Osteocyte (in vitro differentiated cells): ENCODE data around the gene ARHGAP6. TPM values are rescaled to one million over a fixed set of nuclear protein-coding genes. Genes with fewer than 3 reads are reported as not detected.

Source experiments
- DNase-seq: peaks from one replicate; pipeline ENCODE4 v3.0.0; 2021; ENCODE audit warnings: mixed read lengths; ENCODE audit not compliant: unreplicated experiment; ENCODE audit errors: extremely low spot score
- H3K27ac Mint-ChIP-seq: one replicate; pipeline ENCODE4 v1.8.0; 2021; ENCODE audit warnings: mild to moderate bottlenecking, mixed read lengths; ENCODE audit not compliant: unreplicated experiment
- H3K27me3 Mint-ChIP-seq: one replicate; pipeline ENCODE4 v1.8.0; 2021; ENCODE audit warnings: mixed read lengths; ENCODE audit not compliant: unreplicated experiment
- H3K36me3 Mint-ChIP-seq: one replicate; pipeline ENCODE4 v1.8.0; 2021; ENCODE audit warnings: mixed read lengths; ENCODE audit not compliant: unreplicated experiment
- H3K4me1 Mint-ChIP-seq: one replicate; pipeline ENCODE4 v1.8.0; 2021; ENCODE audit warnings: mixed read lengths; ENCODE audit not compliant: unreplicated experiment
- H3K4me3 Mint-ChIP-seq: one replicate; pipeline ENCODE4 v1.8.0; 2021; ENCODE audit warnings: mild to moderate bottlenecking, moderate library complexity, mixed read lengths; ENCODE audit not compliant: unreplicated experiment
- H3K9me3 Mint-ChIP-seq: one replicate; pipeline ENCODE4 v1.8.0; 2021; ENCODE audit warnings: mixed read lengths; ENCODE audit not compliant: unreplicated experiment
- CTCF ChIP-seq: fragments of 200-600 bp; sonication (generic); IDR thresholded peaks from 2 replicates; pipeline ENCODE4 v1.5.0; 2021; ENCODE audit warnings: antibody characterized with exemption, mild to moderate bottlenecking, moderate library complexity
- total RNA-seq: library from RNA; stranded (reverse); gene quantifications from 2 replicates; pipeline ENCODE4 v1.2.1, GENCODE V29; 2021

The ARHGAP6 gene
- total RNA-seq, 1 donor from 2014 or later = 3.5 TPM

DNA sequence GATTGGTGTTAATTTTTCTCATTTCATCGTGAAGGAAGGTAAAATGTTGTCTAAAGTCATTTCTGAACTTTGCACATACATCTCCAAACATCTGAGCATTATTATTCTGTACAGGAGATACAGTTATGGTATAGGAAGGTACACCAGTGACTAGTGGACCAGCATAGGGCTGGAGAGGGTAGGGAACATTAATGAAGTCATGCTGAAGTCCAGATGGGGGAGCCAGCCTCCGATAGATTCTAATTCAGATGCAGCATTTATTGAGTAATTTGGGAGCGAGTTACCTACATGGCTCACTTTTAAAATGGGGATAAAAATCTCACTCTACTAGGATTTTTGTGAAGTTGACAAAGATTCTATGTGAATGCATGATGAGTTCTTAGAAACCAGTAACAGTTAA lies 337.6 kb downstream of the ARHGAP6 start:
- Mint-ChIP-seq H3K36me3 (no peaks in the 10 kb centered on the region), H3K27me3 (no peaks in the 10 kb centered on the region), H3K9me3 (peaks cover 2% of the 10 kb centered on the region), H3K4me3 (no peak overlapping the region), H3K27ac (no peak overlapping the region), H3K4me1 (no peaks in the 10 kb centered on the region)
- no peak for DNase-seq
- no peak for TF ChIP-seq CTCF

- DNase-seq = no peak
- H3K9me3 Mint-ChIP-seq = peaks cover 6% of the 10 kb centered on the region
- no peaks in the 10 kb centered on the region for H3K36me3 Mint-ChIP-seq
Observed at GRCh38 chrX:11321986-11322385, 343.7 kb downstream of the ARHGAP6 start.

DNA sequence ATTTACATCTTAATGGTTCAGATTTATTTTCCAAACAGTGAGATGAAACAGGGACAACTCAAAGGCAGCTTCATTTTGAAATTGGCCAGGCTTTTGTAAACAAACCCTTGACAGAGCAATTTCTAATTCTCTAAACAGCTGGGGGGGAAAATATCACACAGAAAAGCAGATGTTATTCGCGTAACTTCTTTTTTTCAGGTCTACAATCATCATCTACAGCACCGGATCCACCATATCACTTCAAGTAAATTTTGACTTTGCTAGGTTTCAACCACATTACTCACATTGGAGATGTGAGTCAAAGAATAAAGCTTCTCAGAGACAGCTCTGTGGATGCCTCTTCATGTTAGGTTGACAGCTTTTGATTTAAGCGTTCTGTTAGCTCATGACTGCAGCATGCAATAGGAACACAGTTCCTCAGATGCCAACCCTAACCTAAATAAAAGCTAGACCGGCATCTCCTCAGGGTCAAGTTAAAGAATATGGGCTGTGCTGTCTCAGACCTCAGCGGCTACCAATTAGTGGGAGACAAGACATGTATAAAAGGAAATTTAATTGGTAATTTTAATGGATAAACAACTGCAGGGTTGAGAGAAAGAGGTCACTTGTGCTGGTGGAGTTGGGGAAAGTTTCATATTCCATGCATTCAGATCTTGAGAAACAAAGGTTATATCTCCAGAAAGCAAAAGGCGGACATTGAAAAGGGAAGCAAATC lies 345.8 kb downstream of the ARHGAP6 start:
- H3K9me3 Mint-ChIP-seq = peaks cover 13% of the 10 kb centered on the region
- H3K4me1 Mint-ChIP-seq = no peaks in the 10 kb centered on the region
- H3K4me3 Mint-ChIP-seq = no peak overlapping the region
- no peak for DNase-seq
- no peaks in the 10 kb centered on the region for H3K36me3 Mint-ChIP-seq
- no peak for TF ChIP-seq CTCF
- H3K27ac Mint-ChIP-seq = no peak overlapping the region
- no peaks in the 10 kb centered on the region for H3K27me3 Mint-ChIP-seq

More at GRCh38 chrX:11321986-11322385, 343.7 kb downstream of the ARHGAP6 start:
- no peak overlapping the region for H3K27ac Mint-ChIP-seq
- no peaks in the 10 kb centered on the region for H3K4me1 Mint-ChIP-seq
- no peaks in the 10 kb centered on the region for H3K27me3 Mint-ChIP-seq
- no peak for TF ChIP-seq CTCF
- H3K4me3 Mint-ChIP-seq = no peak overlapping the region

- peaks cover 7% of the 10 kb centered on the region for H3K9me3 Mint-ChIP-seq
Observed at GRCh38 chrX:11311706-11312105, 354.0 kb downstream of the ARHGAP6 start.

More at GRCh38 chrX:11311706-11312105, 354.0 kb downstream of the ARHGAP6 start:
- no peak overlapping the region for H3K4me3 Mint-ChIP-seq
- no peak for DNase-seq
- no peak for TF ChIP-seq CTCF
- no peak overlapping the region for H3K27ac Mint-ChIP-seq
- no peaks in the 10 kb centered on the region for H3K36me3 Mint-ChIP-seq
- peaks cover 5% of the 10 kb centered on the region for H3K4me1 Mint-ChIP-seq
- no peaks in the 10 kb centered on the region for H3K27me3 Mint-ChIP-seq
